Activated B cell treated with CpG ODN at 0.5 μM for 24 hours (primary cell): ENCODE data around the gene C22orf15. TPM values are rescaled to one million over a fixed set of nuclear protein-coding genes. Genes with fewer than 3 reads are reported as not detected.
A peak's percentile ranks its signal among the peaks of the same experiment; 100 is the strongest.

Experiments
- ATAC-seq: fragments of 200-7000 bp; cut with Tn5 transposase; one replicate; pipeline ENCODE4 v1.10.0; 2021; ENCODE audit warnings: low read depth, mild to moderate bottlenecking, moderate library complexity
- CTCF ChIA-PET: fragments of 350-600 bp; sonication (Branson Sonifier 250); formaldehyde crosslinking; loops from one replicate; lab custom pipeline; 2021; ENCODE audit warnings: antibody characterized with exemption; lab: Charles Lee
- POLR2A ChIA-PET: fragments of 350-600 bp; sonication (Branson Sonifier 250); formaldehyde crosslinking; loops from one replicate; lab custom pipeline; 2021; ENCODE audit warnings: antibody characterized with exemption; lab: Charles Lee
- DNase-seq: peaks from one replicate; pipeline ENCODE4 v3.0.0; 2022
- H3K27ac Mint-ChIP-seq: one replicate; pipeline ENCODE4 v1.8.0; 2020; ENCODE audit warnings: mixed read lengths
- H3K27me3 Mint-ChIP-seq: one replicate; pipeline ENCODE4 v1.8.0; 2021; ENCODE audit warnings: mixed read lengths
- H3K36me3 Mint-ChIP-seq: one replicate; pipeline ENCODE4 v1.8.0; 2021; ENCODE audit warnings: low read depth, mixed read lengths
- H3K4me1 Mint-ChIP-seq: one replicate; pipeline ENCODE4 v1.8.0; 2021; ENCODE audit warnings: mixed read lengths
- H3K4me3 Mint-ChIP-seq: one replicate; pipeline ENCODE4 v1.8.0; 2020; ENCODE audit warnings: mild to moderate bottlenecking, mixed read lengths
- H3K9me3 Mint-ChIP-seq: one replicate; pipeline ENCODE4 v1.8.0; 2020; ENCODE audit warnings: mixed read lengths
- intact Hi-C: fragments of 100-400 bp; cut with micrococcal nuclease; formaldehyde crosslinking; loops from one replicate; pipeline ENCODE4 v1.15.1; 2024
- total RNA-seq: library from RNA; stranded (reverse); gene quantifications from 2 replicates; pipeline ENCODE4 v1.2.3, GENCODE V29; 2022
- TF ChIP-seq, protein P1 (sequence below): fragments of 200-600 bp; IDR thresholded peaks from one replicate; pipeline ENCODE4 v1.8.0; 2022; ENCODE audit warnings: antibody characterized with exemption, mild to moderate bottlenecking

The C22orf15 gene
- total RNA-seq, 1 donor from 2014 or later: 0.31 TPM

DNA sequence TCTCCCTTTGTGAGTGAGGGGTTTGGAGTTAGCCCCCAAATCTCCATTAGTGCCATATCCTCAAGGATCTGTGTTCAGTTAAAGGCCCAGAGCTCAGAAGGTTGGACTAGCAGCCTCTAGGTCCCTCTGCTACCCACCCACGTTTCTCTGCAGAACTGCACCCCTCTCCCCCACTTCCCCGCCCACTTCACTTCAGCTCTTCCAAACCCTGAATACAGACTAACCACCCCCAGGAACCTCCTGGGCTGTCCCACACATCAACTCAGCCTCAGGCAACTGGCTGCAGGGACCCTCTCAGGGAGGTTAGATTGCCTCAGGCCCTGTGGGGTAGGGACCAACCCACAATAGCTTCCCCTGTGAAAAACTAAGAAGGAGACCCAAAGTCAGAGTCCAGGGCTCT lies 9.4 kb upstream of the C22orf15 start:
- no peak for DNase-seq
- CTCF ChIA-PET: interaction anchor here (1.1 kb wide), 1 partner anchor 96 kb away, joined by 3 read pairs; no protein-coding TSS in a partner anchor
- Mint-ChIP-seq H3K36me3 (no peaks in the 10 kb centered on the region), H3K27me3 (no peaks in the 10 kb centered on the region), H3K27ac (peak overlapping the region; percentile 95), H3K4me3 (peak overlapping the region; percentile 87), H3K9me3 (no peaks in the 10 kb centered on the region), H3K4me1 (peaks cover 69% of the 10 kb centered on the region)
- TF ChIP-seq, protein P1, sequence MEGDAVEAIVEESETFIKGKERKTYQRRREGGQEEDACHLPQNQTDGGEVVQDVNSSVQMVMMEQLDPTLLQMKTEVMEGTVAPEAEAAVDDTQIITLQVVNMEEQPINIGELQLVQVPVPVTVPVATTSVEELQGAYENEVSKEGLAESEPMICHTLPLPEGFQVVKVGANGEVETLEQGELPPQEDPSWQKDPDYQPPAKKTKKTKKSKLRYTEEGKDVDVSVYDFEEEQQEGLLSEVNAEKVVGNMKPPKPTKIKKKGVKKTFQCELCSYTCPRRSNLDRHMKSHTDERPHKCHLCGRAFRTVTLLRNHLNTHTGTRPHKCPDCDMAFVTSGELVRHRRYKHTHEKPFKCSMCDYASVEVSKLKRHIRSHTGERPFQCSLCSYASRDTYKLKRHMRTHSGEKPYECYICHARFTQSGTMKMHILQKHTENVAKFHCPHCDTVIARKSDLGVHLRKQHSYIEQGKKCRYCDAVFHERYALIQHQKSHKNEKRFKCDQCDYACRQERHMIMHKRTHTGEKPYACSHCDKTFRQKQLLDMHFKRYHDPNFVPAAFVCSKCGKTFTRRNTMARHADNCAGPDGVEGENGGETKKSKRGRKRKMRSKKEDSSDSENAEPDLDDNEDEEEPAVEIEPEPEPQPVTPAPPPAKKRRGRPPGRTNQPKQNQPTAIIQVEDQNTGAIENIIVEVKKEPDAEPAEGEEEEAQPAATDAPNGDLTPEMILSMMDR: no peak
- intact Hi-C loops: loop anchor here (10.0 kb wide), 1 partner anchor 681 kb away; no protein-coding TSS in a partner anchor
- no peak for ATAC-seq
- POLR2A ChIA-PET: interaction anchor here (0.7 to 10.8 kb wide), 7 partner anchors 15 to 1586 kb away, joined by 4 to 229 read pairs (median 19); partner anchors contain the start of genes C22orf15, CHCHD10, DERL3 and MMP11

DNA sequence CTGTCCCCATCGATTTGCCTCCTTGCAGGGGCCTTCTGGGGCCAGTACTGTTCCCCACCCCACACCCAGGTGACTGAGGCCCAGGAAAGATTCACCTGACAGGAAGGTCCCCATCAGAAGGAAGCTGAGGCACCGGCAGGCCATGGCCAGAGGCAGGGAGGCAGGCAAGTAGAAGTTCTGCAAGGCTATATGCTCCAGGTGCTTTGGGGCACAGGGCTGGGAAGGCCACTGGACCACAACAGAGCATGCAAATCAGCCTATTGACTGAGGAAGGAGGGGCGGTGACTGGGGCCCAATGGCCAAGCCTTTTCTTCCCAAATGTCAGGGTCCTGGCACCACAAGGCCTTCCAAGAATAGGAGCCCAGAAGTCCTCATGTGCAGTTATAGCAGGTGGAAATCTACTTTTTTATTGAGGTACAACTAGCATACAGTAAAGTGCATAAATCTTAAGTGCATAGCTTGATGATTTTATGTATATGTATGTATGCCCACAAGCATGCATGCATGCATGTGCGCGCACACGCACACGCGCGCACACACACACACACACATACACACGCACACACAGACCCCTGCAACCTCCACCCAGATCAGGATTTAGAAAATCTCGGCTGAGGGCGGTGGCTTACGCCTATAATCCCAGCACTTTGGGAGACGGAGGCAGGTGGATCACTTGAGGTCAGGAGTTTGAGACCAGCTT lies 8.4 kb upstream of the C22orf15 start, which contains the start of gene VPREB3:
TSS of gene VPREB3 (minus strand) at position 206 of the 700 bp plus-strand sequence. CDS start at position 144, 62 bp downstream.
- Mint-ChIP-seq H3K27me3 (no peaks in the 10 kb centered on the region), H3K4me1 (peaks cover 69% of the 10 kb centered on the region)
- CTCF ChIA-PET: interaction anchor here (0.9 to 2.0 kb wide), 2 partner anchors 17 to 96 kb away, joined by 3 to 6 read pairs; no protein-coding TSS in a partner anchor

DNA sequence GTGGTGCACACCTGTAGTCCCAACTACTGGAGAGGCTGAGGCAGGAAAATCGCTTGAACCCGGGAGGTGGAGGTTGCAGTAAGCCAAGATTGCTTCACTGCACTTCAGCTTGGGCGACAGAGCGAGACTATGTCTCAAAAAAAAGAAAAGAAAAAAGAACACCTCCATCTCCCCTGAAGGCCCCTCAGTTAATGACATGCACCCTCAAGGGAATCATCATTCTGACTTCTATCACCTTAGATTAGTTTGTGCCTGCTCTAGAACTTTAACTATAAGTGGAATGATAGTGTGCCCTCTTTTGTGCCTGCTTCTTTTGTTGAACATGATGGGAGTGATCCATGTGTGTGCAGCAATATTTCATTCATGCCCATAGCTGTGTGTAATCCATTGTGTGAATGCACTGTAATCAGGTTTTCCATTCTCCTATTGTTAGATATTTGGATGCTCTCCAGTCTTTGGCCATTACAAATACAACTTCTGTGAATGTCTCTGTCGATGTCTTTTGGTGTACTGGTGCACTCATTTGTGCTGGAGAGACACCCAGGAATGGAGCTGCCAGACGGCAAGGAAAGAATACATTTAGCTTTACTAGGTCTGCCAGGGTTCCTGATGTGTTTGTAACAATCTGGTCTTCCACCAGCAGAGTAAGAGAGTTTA lies 7.7 kb upstream of the C22orf15 start:
- intact Hi-C loops: loop anchor here (10.0 kb wide), 1 partner anchor 680 kb away; no protein-coding TSS in a partner anchor
- Mint-ChIP-seq H3K27ac (peak overlapping the region; percentile 95), H3K36me3 (no peaks in the 10 kb centered on the region), H3K27me3 (no peaks in the 10 kb centered on the region), H3K4me1 (peaks cover 63% of the 10 kb centered on the region), H3K9me3 (no peaks in the 10 kb centered on the region), H3K4me3 (peak overlapping the region; percentile 20)
- CTCF ChIA-PET: interaction anchor here (0.9 to 2.0 kb wide), 2 partner anchors 16 to 96 kb away, joined by 3 to 6 read pairs; no protein-coding TSS in a partner anchor
- no peak for ATAC-seq
- TF ChIP-seq, protein P1: no peak
- POLR2A ChIA-PET: interaction anchor here (0.7 to 10.8 kb wide), 4 partner anchors 13 to 307 kb away, joined by 3 to 229 read pairs (median 32); partner anchors contain the start of genes C22orf15, CHCHD10, MIF and MMP11
- DNase-seq: no peak

More for the DNA sequence above, 8.4 kb upstream of the C22orf15 start, which contains the start of gene VPREB3:
- TF ChIP-seq, protein P1: no peak
- intact Hi-C loops: loop anchor here (10.0 kb wide), 1 partner anchor 680 kb away; no protein-coding TSS in a partner anchor
- Mint-ChIP-seq H3K36me3 (no peaks in the 10 kb centered on the region), H3K9me3 (no peaks in the 10 kb centered on the region), H3K4me3 (peak within 1 kb of the TSS; percentile 87), H3K27ac (peak within 1 kb of the TSS; percentile 95)
- DNase-seq (peak; percentile 33), ATAC-seq (no peak)
- POLR2A ChIA-PET: interaction anchor here (0.6 to 10.8 kb wide), 6 partner anchors 14 to 1587 kb away, joined by 4 to 229 read pairs (median 18); partner anchors contain the start of genes C22orf15, CHCHD10, MMP11 and SLC2A11

DNA sequence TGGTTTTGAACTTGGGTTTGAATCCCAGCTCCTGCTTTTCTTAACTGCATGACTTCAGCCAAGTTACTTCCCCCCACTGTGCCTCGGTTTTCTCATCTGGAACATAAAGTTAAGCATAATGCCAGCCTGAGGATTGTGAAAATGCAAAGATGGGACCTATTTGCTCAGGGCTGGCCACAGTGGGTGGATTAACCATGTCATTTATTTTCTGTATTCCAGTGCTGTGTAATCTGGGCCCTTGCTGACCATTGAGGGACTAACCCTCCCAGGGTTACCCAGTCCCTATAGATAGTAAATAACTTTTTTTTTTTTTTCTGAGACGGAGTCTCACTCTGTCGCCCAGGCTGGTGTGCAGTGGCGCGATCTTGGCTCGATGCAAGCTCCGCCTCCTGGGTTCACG lies 7.1 kb upstream of the C22orf15 start:
- peaks cover 58% of the 10 kb centered on the region for H3K4me1 Mint-ChIP-seq
- ChIA-PET CTCF (interaction anchor here (2.0 kb wide), 1 partner anchor 15 kb away, joined by 6 read pairs; no protein-coding TSS in a partner anchor), POLR2A (interaction anchor here (0.7 to 10.8 kb wide), 4 partner anchors 12 to 306 kb away, joined by 3 to 229 read pairs (median 32); partner anchors contain the start of genes C22orf15, CHCHD10, MIF and MMP11)
- TF ChIP-seq, protein P1: no peak
- H3K9me3 Mint-ChIP-seq: no peaks in the 10 kb centered on the region
- no peaks in the 10 kb centered on the region for H3K36me3 Mint-ChIP-seq
- ATAC-seq (no peak), DNase-seq (no peak)
- H3K27ac Mint-ChIP-seq: no peak overlapping the region
- no peaks in the 10 kb centered on the region for H3K27me3 Mint-ChIP-seq
- no peak overlapping the region for H3K4me3 Mint-ChIP-seq
- intact Hi-C loops: loop anchor here (10.0 kb wide), 1 partner anchor 679 kb away; no protein-coding TSS in a partner anchor
